Ectodermal cell (in vitro differentiated cells): ENCODE measurements around the gene TRPM7.
"Not testable (repeated sequence)": the region's sequence is repeated elsewhere in the genome, so short reads cannot be mapped to it uniquely, and the experiment has no call there.

Experiments used
- H3K27ac ChIP-seq: 2 replicates; pipeline ENCODE4 v1.7.0; 2013; ENCODE audit warnings: mild to moderate bottlenecking, low read depth, low read length; ENCODE audit not compliant: insufficient read depth, poor library complexity, severe bottlenecking
- H3K27me3 ChIP-seq: 2 replicates; pipeline ENCODE4 v1.7.0; 2013; ENCODE audit warnings: mild to moderate bottlenecking, low read length; ENCODE audit not compliant: insufficient read depth, control insufficient read depth, poor library complexity, severe bottlenecking
- H3K36me3 ChIP-seq: one replicate; pipeline ENCODE4 v1.7.0; 2013; ENCODE audit warnings: low read length; ENCODE audit not compliant: control insufficient read depth, insufficient read depth
- H3K4me1 ChIP-seq: one replicate; pipeline ENCODE4 v1.7.0; 2013; ENCODE audit warnings: low read length; ENCODE audit not compliant: control insufficient read depth, insufficient read depth
- H3K4me3 ChIP-seq: 2 replicates; pipeline ENCODE4 v1.7.0; 2013; ENCODE audit warnings: low read depth, low read length, control low read depth; ENCODE audit not compliant: insufficient read depth
- H3K9me3 ChIP-seq: 2 replicates; pipeline ENCODE4 v1.7.0; 2013; ENCODE audit warnings: mild to moderate bottlenecking, low read length, moderate library complexity; ENCODE audit not compliant: control insufficient read depth
- whole genome bisulfite sequencing, 2 experiments: methylation state at CpG; one replicate each; pipeline ENCODE4 v1.1.7; 2013; ENCODE audit warnings: missing lambda C conversion rate in 2 of 2; 5-methylcytosine and 5-hydroxymethylcytosine counted together

Gene TRPM7

GRCh38 chr15:50573842-50574241, 112.8 kb downstream of the TRPM7 start:
- H3K36me3 ChIP-seq: peaks cover 16% of the 10 kb centered on the region
- H3K27me3 ChIP-seq, H3K4me3 ChIP-seq, H3K9me3 ChIP-seq, H3K27ac ChIP-seq, H3K4me1 ChIP-seq: not testable (repeated sequence)
- WGBS, 2 experiments: 86 to 93% methylated on average over 5 of the region's 5 CpGs

- Histone ChIP-seq H3K9me3 (no peaks in the 10 kb centered on the region), H3K36me3 (peaks cover 18% of the 10 kb centered on the region), H3K4me1 (no peaks in the 10 kb centered on the region), H3K4me3 (no peak overlapping the region), H3K27ac (no peak overlapping the region), H3K27me3 (no peaks in the 10 kb centered on the region)
- 85 to 92% methylated on average over 4 of the region's 4 CpGs for WGBS, 2 experiments
Measured at GRCh38 chr15:50563756-50564155, 122.8 kb downstream of the TRPM7 start.

GRCh38 chr15:50562735-50563640, 123.6 kb downstream of the TRPM7 start:
- no peak overlapping the region for H3K4me3 ChIP-seq
- H3K9me3 ChIP-seq: no peaks in the 10 kb centered on the region
- H3K27ac ChIP-seq: no peak overlapping the region
- H3K36me3 ChIP-seq: peaks cover 14% of the 10 kb centered on the region
- no peaks in the 10 kb centered on the region for H3K27me3 ChIP-seq
- H3K4me1 ChIP-seq: no peaks in the 10 kb centered on the region
- 96% methylated on average over 4 of the region's 4 CpGs for WGBS, 2 experiments

- Histone ChIP-seq H3K4me1 (no peaks in the 10 kb centered on the region), H3K36me3 (peaks cover 6% of the 10 kb centered on the region), H3K27ac (no peak overlapping the region), H3K4me3 (no peak overlapping the region), H3K27me3 (no peaks in the 10 kb centered on the region), H3K9me3 (no peaks in the 10 kb centered on the region)
- 84 to 96% methylated on average over 2 of the region's 2 CpGs for WGBS, 2 experiments
Measured at GRCh38 chr15:50558012-50558411, 128.6 kb downstream of the TRPM7 start.

- Histone ChIP-seq H3K9me3 (no peaks in the 10 kb centered on the region), H3K36me3 (peaks cover 5% of the 10 kb centered on the region), H3K27me3 (no peaks in the 10 kb centered on the region), H3K4me1 (no peaks in the 10 kb centered on the region), H3K4me3 (no peak overlapping the region), H3K27ac (no peak overlapping the region)
- WGBS, 2 experiments: 100% methylated on average over 2 of the region's 2 CpGs
Measured at GRCh38 chr15:50556642-50557371, 129.8 kb downstream of the TRPM7 start.

GRCh38 chr15:50552238-50552637, 134.4 kb downstream of the TRPM7 start:
- no peaks in the 10 kb centered on the region for H3K36me3 ChIP-seq
- no peaks in the 10 kb centered on the region for H3K27me3 ChIP-seq
- no peaks in the 10 kb centered on the region for H3K4me1 ChIP-seq
- no peaks in the 10 kb centered on the region for H3K9me3 ChIP-seq
- WGBS, 2 experiments: 89 to 96% methylated on average over 4 of the region's 4 CpGs
- no peak overlapping the region for H3K27ac ChIP-seq
- H3K4me3 ChIP-seq: no peak overlapping the region

- Histone ChIP-seq H3K4me3 (no peak overlapping the region), H3K9me3 (no peaks in the 10 kb centered on the region), H3K27ac (no peak overlapping the region), H3K27me3 (no peaks in the 10 kb centered on the region), H3K4me1 (no peaks in the 10 kb centered on the region), H3K36me3 (no peaks in the 10 kb centered on the region)
- WGBS, 2 experiments: 88 to 90% methylated on average over 7 of the region's 7 CpGs
Measured at GRCh38 chr15:50549326-50549725, 137.3 kb downstream of the TRPM7 start.

- WGBS, 2 experiments: 92 to 94% methylated on average over 5 of the region's 5 CpGs
- Histone ChIP-seq H3K4me1 (no peaks in the 10 kb centered on the region), H3K4me3 (no peak within 1 kb of the TSS), H3K27ac (no peak within 1 kb of the TSS), H3K27me3 (no peaks in the 10 kb centered on the region), H3K9me3 (no peaks in the 10 kb centered on the region), H3K36me3 (no peaks in the 10 kb centered on the region)
Measured at GRCh38 chr15:50546566-50546965, 140.0 kb downstream of the TRPM7 start, which contains the start of gene USP50. Gene USP50 (minus strand): TSS chr15:50546666. CDS start chr15:50546525, 141 bp downstream.

- Histone ChIP-seq H3K4me3 (no peak overlapping the region), H3K9me3 (no peaks in the 10 kb centered on the region)
- WGBS, 2 experiments: 64 to 72% methylated on average over 5 of the region's 5 CpGs
Measured at GRCh38 chr15:50544368-50544767, 142.2 kb downstream of the TRPM7 start.

GRCh38 chr15:50543556-50543955, 143.0 kb downstream of the TRPM7 start:
- H3K4me1 ChIP-seq: no peaks in the 10 kb centered on the region
- no peak overlapping the region for H3K4me3 ChIP-seq
- H3K27me3 ChIP-seq: no peaks in the 10 kb centered on the region
- no peaks in the 10 kb centered on the region for H3K36me3 ChIP-seq
- no peaks in the 10 kb centered on the region for H3K9me3 ChIP-seq
- WGBS, 2 experiments: 96 to 100% methylated on average over 3 of the region's 3 CpGs
- H3K27ac ChIP-seq: no peak overlapping the region

More at GRCh38 chr15:50544368-50544767, 142.2 kb downstream of the TRPM7 start:
- no peaks in the 10 kb centered on the region for H3K27me3 ChIP-seq
- no peak overlapping the region for H3K27ac ChIP-seq
- no peaks in the 10 kb centered on the region for H3K36me3 ChIP-seq
- no peaks in the 10 kb centered on the region for H3K4me1 ChIP-seq
